Upper lobe of right lung (tissue), 1 donor: Measurements from ENCODE around the gene TLR4. TPM values are rescaled to one million over a fixed set of nuclear protein-coding genes. Genes with fewer than 3 reads are reported as not detected.

Source experiments
- ATAC-seq: fragments of 200-7000 bp; cut with Tn5 transposase; one replicate; pipeline ENCODE4 v1.9.1; 2020; ENCODE audit warnings: mild to moderate bottlenecking, moderate library complexity
- DNase-seq: peaks from one replicate; pipeline ENCODE4 v3.0.0-alpha.2; 2020
- H3K27ac ChIP-seq: fragments of 200-600 bp; one replicate; pipeline ENCODE4 v1.8.0; 2022
- H3K27me3 ChIP-seq: fragments of 200-600 bp; one replicate; pipeline ENCODE4 v1.8.0; 2022; ENCODE audit warnings: mild to moderate bottlenecking
- H3K36me3 ChIP-seq: fragments of 200-600 bp; one replicate; pipeline ENCODE4 v1.8.0; 2022
- H3K4me1 ChIP-seq: fragments of 200-600 bp; one replicate; pipeline ENCODE4 v1.8.0; 2022
- H3K4me3 ChIP-seq: fragments of 200-600 bp; one replicate; pipeline ENCODE4 v1.8.0; 2022; ENCODE audit warnings: mild to moderate bottlenecking
- H3K9me3 ChIP-seq: fragments of 200-600 bp; one replicate; pipeline ENCODE4 v1.8.0; 2022
- intact Hi-C: fragments of 100-400 bp; cut with DNase I; formaldehyde crosslinking; loops from one replicate; pipeline ENCODE4 v1.11.0; 2022
- total RNA-seq: library from RNA; stranded (reverse); fragmentation: NEBNext Ultra II Directional; extraction: Animal tissue kit (Norgen Biotek cat#: 25700); gene quantifications from one replicate; pipeline ENCODE4 v1.2.1, GENCODE V29; 2021
- TF ChIP-seq, protein P1 (sequence below): fragments of 200-600 bp; IDR thresholded peaks from one replicate; pipeline ENCODE4 v1.8.0; 2022; ENCODE audit warnings: antibody characterized with exemption
- donor health status: DM: no; HTN: yes; CAD: no; lungs with severe emphysema.

The TLR4 gene
- total RNA-seq, 1 donor from 2014 or later = 45.9 TPM

GRCh38 chr9:117671468-117671867, 32.7 kb upstream of the TLR4 start:
- H3K4me3 ChIP-seq = no peak overlapping the region
- no peaks in the 10 kb centered on the region for H3K4me1 ChIP-seq
- DNase-seq = no peak
- no peak for ATAC-seq
- intact Hi-C loops = no loop called here
- no peaks in the 10 kb centered on the region for H3K27me3 ChIP-seq
- no peaks in the 10 kb centered on the region for H3K36me3 ChIP-seq
- TF ChIP-seq, protein P1, sequence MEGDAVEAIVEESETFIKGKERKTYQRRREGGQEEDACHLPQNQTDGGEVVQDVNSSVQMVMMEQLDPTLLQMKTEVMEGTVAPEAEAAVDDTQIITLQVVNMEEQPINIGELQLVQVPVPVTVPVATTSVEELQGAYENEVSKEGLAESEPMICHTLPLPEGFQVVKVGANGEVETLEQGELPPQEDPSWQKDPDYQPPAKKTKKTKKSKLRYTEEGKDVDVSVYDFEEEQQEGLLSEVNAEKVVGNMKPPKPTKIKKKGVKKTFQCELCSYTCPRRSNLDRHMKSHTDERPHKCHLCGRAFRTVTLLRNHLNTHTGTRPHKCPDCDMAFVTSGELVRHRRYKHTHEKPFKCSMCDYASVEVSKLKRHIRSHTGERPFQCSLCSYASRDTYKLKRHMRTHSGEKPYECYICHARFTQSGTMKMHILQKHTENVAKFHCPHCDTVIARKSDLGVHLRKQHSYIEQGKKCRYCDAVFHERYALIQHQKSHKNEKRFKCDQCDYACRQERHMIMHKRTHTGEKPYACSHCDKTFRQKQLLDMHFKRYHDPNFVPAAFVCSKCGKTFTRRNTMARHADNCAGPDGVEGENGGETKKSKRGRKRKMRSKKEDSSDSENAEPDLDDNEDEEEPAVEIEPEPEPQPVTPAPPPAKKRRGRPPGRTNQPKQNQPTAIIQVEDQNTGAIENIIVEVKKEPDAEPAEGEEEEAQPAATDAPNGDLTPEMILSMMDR = no peak
- no peaks in the 10 kb centered on the region for H3K9me3 ChIP-seq
- no peak overlapping the region for H3K27ac ChIP-seq

DNA sequence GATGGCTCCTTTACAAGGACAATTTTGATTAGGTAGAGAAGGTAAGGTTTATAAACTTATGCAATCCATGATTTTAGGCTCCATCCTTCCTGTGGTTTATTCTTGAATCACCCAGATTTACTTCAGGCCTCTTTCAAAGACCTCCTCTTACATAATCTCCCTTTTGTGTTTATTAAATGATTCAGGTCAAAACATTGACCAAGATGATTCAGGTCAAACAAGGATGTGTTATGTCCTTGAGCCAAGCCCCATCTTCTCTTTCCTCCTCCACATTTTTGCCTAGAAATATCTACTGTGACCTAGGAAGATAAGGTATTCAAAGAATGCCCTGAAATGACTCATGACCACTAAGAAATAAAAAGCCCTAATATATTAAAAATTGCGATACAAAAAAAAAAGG, 31.8 kb upstream of the TLR4 start:
- H3K36me3 ChIP-seq = no peaks in the 10 kb centered on the region
- TF ChIP-seq, protein P1 = no peak
- ATAC-seq (no peak), DNase-seq (no peak)
- no peaks in the 10 kb centered on the region for H3K27me3 ChIP-seq
- no peak overlapping the region for H3K27ac ChIP-seq
- H3K4me1 ChIP-seq = no peaks in the 10 kb centered on the region
- H3K9me3 ChIP-seq = no peaks in the 10 kb centered on the region
- intact Hi-C loops = no loop called here
- H3K4me3 ChIP-seq = no peak overlapping the region

DNA sequence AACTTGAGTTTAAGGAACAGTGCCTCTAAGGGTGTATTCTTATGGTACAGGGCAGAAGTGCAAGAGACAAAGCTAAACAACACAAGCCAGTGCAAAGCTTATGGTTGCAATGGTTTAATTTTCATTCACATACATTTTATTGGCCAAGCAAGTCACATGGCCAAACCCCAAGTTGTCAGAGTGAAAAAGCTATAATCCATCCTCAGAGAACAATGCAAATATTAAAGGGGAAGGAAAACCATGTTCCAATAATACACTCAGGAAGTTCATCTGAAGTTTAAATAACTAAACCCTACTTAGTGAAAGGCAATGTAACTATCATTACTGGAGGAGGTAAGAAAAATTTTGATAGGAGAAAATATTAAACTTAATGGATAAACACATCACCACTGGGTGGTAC, 26.6 kb upstream of the TLR4 start:
- no peak overlapping the region for H3K27ac ChIP-seq
- no peak overlapping the region for H3K4me3 ChIP-seq
- H3K36me3 ChIP-seq = no peaks in the 10 kb centered on the region
- H3K9me3 ChIP-seq = no peaks in the 10 kb centered on the region
- no peaks in the 10 kb centered on the region for H3K4me1 ChIP-seq
- H3K27me3 ChIP-seq = no peaks in the 10 kb centered on the region
- TF ChIP-seq, protein P1 = no peak
- intact Hi-C loops = no loop called here
- DNase-seq (no peak), ATAC-seq (no peak)

DNA sequence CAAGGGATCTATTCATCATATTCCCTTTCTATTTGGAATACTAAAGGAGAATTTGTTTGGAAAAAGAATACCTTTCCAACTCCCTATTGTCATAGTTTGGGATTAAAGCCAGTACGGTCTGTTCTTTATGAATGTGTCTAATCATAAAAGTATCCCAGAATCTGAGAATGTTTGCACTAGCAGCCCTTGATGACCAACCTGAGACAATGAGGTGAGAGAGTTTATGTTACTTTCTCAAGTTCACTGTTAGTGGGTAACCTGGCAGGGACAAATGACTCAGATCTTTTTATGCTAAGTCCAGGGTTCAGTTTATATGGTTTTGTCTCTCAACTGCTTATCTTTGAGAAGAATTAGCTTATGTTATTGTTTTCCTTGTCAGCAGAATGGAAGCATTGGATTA, 25.3 kb upstream of the TLR4 start:
- intact Hi-C loops = no loop called here
- H3K9me3 ChIP-seq = no peaks in the 10 kb centered on the region
- H3K4me3 ChIP-seq = no peak overlapping the region
- ATAC-seq (no peak), DNase-seq (no peak)
- H3K27me3 ChIP-seq = no peaks in the 10 kb centered on the region
- TF ChIP-seq, protein P1 = no peak
- H3K36me3 ChIP-seq = no peaks in the 10 kb centered on the region
- H3K4me1 ChIP-seq = no peaks in the 10 kb centered on the region
- no peak overlapping the region for H3K27ac ChIP-seq

GRCh38 chr9:117679416-117679815, 24.8 kb upstream of the TLR4 start:
- no peaks in the 10 kb centered on the region for H3K9me3 ChIP-seq
- no peaks in the 10 kb centered on the region for H3K27me3 ChIP-seq
- intact Hi-C loops = no loop called here
- ATAC-seq = no peak
- H3K4me1 ChIP-seq = no peaks in the 10 kb centered on the region
- H3K27ac ChIP-seq = no peak overlapping the region
- TF ChIP-seq, protein P1 = no peak
- no peaks in the 10 kb centered on the region for H3K36me3 ChIP-seq
- no peak for DNase-seq
- no peak overlapping the region for H3K4me3 ChIP-seq

DNA sequence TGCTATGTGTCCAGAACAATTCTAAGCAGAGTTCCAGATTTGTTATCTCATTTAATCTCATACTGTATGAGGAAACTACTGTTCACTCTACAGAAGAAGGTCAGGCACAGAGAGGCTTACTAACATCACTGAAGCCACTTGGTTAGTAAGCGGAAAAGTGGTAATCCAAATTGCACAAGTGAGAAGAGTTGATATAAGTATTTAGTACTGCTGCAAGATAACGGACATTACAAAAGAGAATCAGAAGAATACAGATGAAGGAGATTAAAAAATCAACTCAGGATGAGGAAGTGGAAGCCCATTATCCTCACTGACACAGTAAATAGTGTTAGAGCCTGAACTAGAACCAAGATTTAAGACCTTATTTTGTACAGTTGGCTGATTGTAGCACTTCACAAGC, 22.3 kb upstream of the TLR4 start:
- no peak for ATAC-seq
- DNase-seq = no peak
- no peaks in the 10 kb centered on the region for H3K36me3 ChIP-seq
- H3K27me3 ChIP-seq = no peaks in the 10 kb centered on the region
- TF ChIP-seq, protein P1 = no peak
- intact Hi-C loops = no loop called here
- H3K9me3 ChIP-seq = no peaks in the 10 kb centered on the region
- no peak overlapping the region for H3K4me3 ChIP-seq
- H3K4me1 ChIP-seq = no peaks in the 10 kb centered on the region
- no peak overlapping the region for H3K27ac ChIP-seq
